ENCODE results near the gene SEC61B.

DNA sequence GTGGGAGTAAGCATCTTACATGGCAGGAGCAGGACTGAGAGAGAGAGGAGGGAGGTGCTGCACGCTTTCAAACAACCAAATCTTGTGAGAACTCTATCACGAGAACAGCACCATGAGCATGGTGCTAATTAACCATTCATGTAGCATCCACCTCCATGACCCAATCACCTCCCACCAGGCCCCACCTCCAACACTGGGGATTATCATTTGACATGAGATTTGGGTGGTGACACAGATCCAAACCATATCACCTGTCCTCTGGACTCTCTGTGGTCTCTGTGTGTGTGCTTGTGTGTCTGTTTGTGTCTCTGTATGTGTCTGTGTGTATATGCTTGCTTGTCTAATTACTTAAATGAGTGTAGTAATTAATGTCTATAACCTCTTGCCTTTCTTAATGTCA, 31.1 kb downstream of the SEC61B start:
- TF ChIP-seq, protein P1, sequence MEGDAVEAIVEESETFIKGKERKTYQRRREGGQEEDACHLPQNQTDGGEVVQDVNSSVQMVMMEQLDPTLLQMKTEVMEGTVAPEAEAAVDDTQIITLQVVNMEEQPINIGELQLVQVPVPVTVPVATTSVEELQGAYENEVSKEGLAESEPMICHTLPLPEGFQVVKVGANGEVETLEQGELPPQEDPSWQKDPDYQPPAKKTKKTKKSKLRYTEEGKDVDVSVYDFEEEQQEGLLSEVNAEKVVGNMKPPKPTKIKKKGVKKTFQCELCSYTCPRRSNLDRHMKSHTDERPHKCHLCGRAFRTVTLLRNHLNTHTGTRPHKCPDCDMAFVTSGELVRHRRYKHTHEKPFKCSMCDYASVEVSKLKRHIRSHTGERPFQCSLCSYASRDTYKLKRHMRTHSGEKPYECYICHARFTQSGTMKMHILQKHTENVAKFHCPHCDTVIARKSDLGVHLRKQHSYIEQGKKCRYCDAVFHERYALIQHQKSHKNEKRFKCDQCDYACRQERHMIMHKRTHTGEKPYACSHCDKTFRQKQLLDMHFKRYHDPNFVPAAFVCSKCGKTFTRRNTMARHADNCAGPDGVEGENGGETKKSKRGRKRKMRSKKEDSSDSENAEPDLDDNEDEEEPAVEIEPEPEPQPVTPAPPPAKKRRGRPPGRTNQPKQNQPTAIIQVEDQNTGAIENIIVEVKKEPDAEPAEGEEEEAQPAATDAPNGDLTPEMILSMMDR (IDR thresholded peaks at IDR 0.05) = no peak
- TF ChIP-seq POLR2A (IDR thresholded peaks at IDR 0.05) (no peak), POLR2AphosphoS5 (IDR thresholded peaks at IDR 0.05) (no peak)
